ENCODE data around the gene CEACAM19. TPM values are rescaled to one million over a fixed set of nuclear protein-coding genes. Genes with fewer than 3 reads are reported as not detected.

The CEACAM19 gene
- total RNA-seq, 1 experiment from 2014 or later, result 1.2 TPM

GRCh38 chr19:44637390-44637764, 33.9 kb upstream of the CEACAM19 start:
- BruUV-seq (replicated peaks), result no TSS peak
- Histone ChIP-seq H3K27ac (ENCODE audit: low read length) (no peak overlapping the region), H3K36me3 (ENCODE audit: control insufficient read depth, insufficient read depth, low read length) (no peaks in the 10 kb centered on the region), H3K4me1 (ENCODE audit: control insufficient read depth, insufficient read depth, low read length) (no peaks in the 10 kb centered on the region), H3K4me3 (ENCODE audit: low read depth in 2 of 2, low read length in 2 of 2) (no peak overlapping the region), H3K9me3 (ENCODE audit: control insufficient read depth, insufficient read depth, low read depth, low read length) (no peaks in the 10 kb centered on the region), H3K27me3 (ENCODE audit: control insufficient read depth, insufficient read depth, low read length) (no peaks in the 10 kb centered on the region)
- ChIA-PET POLR2A (no interaction called here), CTCF (no interaction called here)
- DNase-seq (ENCODE audit: low read depth, low spot score) (no peak), ATAC-seq (no peak)
- TF ChIP-seq CTCF (IDR thresholded peaks at IDR 0.05) (no peak), REST (IDR thresholded peaks at IDR 0.05; ENCODE audit: insufficient read depth in 1 of 2, low read depth in 2 of 2, low read length in 1 of 2) (no peak), POLR2AphosphoS5 (IDR thresholded peaks at IDR 0.05; ENCODE audit: low read depth, low read length) (no peak), TCF7L2 (IDR thresholded peaks at IDR 0.05; ENCODE audit: low read depth, low read length) (no peak), SIN3A (IDR thresholded peaks at IDR 0.05; ENCODE audit: borderline replicate concordance, insufficient read depth, low read depth, low read length) (no peak)
- in situ Hi-C loops (cut with HindIII; ENCODE audit: low pct_unique_long_range_greater_than_20kb, low sequenced_read_pairs) (no loop called here), intact Hi-C loops (cut with micrococcal nuclease; ENCODE audit: unreplicated experiment) (no loop called here)

DNA sequence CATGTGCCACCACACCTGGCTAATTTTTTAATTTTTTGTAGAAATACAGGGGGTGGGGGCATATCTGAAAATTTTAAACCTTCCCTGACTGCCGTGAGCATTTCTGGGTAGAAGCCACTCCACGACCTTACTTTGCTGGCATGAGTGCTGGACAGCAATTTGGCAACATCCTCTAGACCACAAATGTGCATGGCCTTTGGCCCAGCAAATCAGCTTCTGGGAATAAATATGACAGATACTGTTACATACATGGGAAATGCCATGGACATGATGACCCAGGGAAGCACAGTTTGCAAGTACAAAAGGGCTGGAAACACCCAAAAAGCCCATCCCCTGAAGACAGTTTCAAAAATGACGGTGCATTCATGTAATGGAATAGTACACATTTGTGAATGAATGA, 30.8 kb upstream of the CEACAM19 start:
- H3K36me3 ChIP-seq (ENCODE audit: control insufficient read depth, insufficient read depth, low read length), result peaks cover 2% of the 10 kb centered on the region; the same call in 1 of the 2 replicates
- no TSS peak for BruUV-seq (replicated peaks)
- in situ Hi-C loops (cut with HindIII; ENCODE audit: low pct_unique_long_range_greater_than_20kb, low sequenced_read_pairs) (no loop called here), intact Hi-C loops (cut with micrococcal nuclease; ENCODE audit: unreplicated experiment) (no loop called here)
- H3K27ac ChIP-seq (ENCODE audit: low read length), result no peak overlapping the region
- ChIA-PET POLR2A (no interaction called here), CTCF (no interaction called here)
- no peak for ATAC-seq
- no peak for TF ChIP-seq CTCF (IDR thresholded peaks at IDR 0.05)
- TF ChIP-seq POLR2AphosphoS5 (IDR thresholded peaks at IDR 0.05; ENCODE audit: low read depth, low read length), result no peak
- no peak for TF ChIP-seq TCF7L2 (IDR thresholded peaks at IDR 0.05; ENCODE audit: low read depth, low read length)
- no peak for TF ChIP-seq REST (IDR thresholded peaks at IDR 0.05; ENCODE audit: insufficient read depth in 1 of 2, low read depth in 2 of 2, low read length in 1 of 2)
- no peak for TF ChIP-seq SIN3A (IDR thresholded peaks at IDR 0.05; ENCODE audit: borderline replicate concordance, insufficient read depth, low read depth, low read length)
- H3K27me3 ChIP-seq (ENCODE audit: control insufficient read depth, insufficient read depth, low read length), result no peaks in the 10 kb centered on the region
- no peaks in the 10 kb centered on the region for H3K9me3 ChIP-seq (ENCODE audit: control insufficient read depth, insufficient read depth, low read depth, low read length)
- no peaks in the 10 kb centered on the region for H3K4me1 ChIP-seq (ENCODE audit: control insufficient read depth, insufficient read depth, low read length)
- no peak for DNase-seq (ENCODE audit: low read depth, low spot score)
- no peak overlapping the region for H3K4me3 ChIP-seq (ENCODE audit: low read depth in 2 of 2, low read length in 2 of 2)
